Parathyroid adenoma (tissue), 2 donors: ENCODE results near the gene KRT3.

Source experiments
- H2AFZ ChIP-seq: fragments of 300-600 bp; sonication (generic); one replicate; pipeline ENCODE4 v1.7.0; 2017; ENCODE audit warnings: antibody characterized with exemption, mild to moderate bottlenecking
- H3K27ac ChIP-seq: fragments of 300-600 bp; sonication (generic); one replicate; pipeline ENCODE4 v1.7.0; 2017
- H3K27me3 ChIP-seq: fragments of 300-600 bp; sonication (generic); one replicate; pipeline ENCODE4 v1.7.0; 2017; ENCODE audit warnings: low read length; ENCODE audit not compliant: control insufficient read depth, insufficient read depth
- H3K36me3 ChIP-seq: fragments of 300-600 bp; sonication (generic); one replicate; pipeline ENCODE4 v1.7.0; 2017; ENCODE audit warnings: low read length; ENCODE audit not compliant: control insufficient read depth, insufficient read depth
- H3K4me1 ChIP-seq: fragments of 300-600 bp; sonication (generic); one replicate; pipeline ENCODE4 v1.7.0; 2017; ENCODE audit warnings: control low read depth
- H3K4me2 ChIP-seq: fragments of 300-600 bp; sonication (generic); one replicate; pipeline ENCODE4 v1.7.0; 2017; ENCODE audit warnings: low read length
- H3K4me3 ChIP-seq: fragments of 300-600 bp; sonication (generic); one replicate; pipeline ENCODE4 v1.7.0; 2017; ENCODE audit warnings: low read depth, low read length
- H3K79me2 ChIP-seq: fragments of 300-600 bp; sonication (generic); one replicate; pipeline ENCODE4 v1.7.0; 2017; ENCODE audit warnings: control low read depth
- H3K9ac ChIP-seq: fragments of 300-600 bp; sonication (generic); one replicate; pipeline ENCODE4 v1.7.0; 2017; ENCODE audit warnings: mild to moderate bottlenecking
- H3K9me3 ChIP-seq: fragments of 300-600 bp; sonication (generic); one replicate; pipeline ENCODE4 v1.7.0; 2017; ENCODE audit warnings: low read length; ENCODE audit not compliant: control insufficient read depth
- TF ChIP-seq, protein P1 (sequence below): fragments of 300-600 bp; sonication (generic); IDR thresholded peaks from one replicate; pipeline ENCODE4 v1.7.0; 2017; ENCODE audit warnings: antibody characterized with exemption, mild to moderate bottlenecking
- donor health status: primary hyperparathyroidism.

Gene KRT3

DNA sequence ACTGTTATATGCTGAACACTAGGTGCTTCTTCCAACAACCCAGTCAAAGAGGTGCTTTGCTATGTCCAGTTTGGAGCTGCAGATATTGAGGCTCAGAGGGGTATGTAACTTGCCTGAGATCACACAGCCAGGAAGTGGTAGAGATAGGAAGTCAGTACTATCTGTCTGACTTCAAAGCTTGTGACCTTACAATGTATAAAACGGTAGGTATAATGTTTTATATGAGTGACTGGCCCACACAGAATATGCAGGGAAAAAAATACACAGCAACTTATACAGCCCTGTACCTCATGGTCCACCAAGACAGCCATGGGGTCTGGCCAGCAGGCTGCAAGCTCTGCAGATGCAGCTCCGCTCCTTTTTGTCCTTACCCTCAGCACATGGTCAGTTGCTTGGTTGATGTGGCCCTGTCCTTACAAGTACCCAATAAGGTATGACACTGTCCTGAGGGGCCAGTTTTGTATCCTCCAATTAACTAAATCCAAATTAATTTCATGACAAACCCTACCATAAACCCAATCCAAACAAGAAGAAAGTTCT lies 21.9 kb upstream of the KRT3 start:
- H3K9ac ChIP-seq, result no peak overlapping the region
- peaks cover 11% of the 10 kb centered on the region for H3K4me1 ChIP-seq
- TF ChIP-seq, protein P1, sequence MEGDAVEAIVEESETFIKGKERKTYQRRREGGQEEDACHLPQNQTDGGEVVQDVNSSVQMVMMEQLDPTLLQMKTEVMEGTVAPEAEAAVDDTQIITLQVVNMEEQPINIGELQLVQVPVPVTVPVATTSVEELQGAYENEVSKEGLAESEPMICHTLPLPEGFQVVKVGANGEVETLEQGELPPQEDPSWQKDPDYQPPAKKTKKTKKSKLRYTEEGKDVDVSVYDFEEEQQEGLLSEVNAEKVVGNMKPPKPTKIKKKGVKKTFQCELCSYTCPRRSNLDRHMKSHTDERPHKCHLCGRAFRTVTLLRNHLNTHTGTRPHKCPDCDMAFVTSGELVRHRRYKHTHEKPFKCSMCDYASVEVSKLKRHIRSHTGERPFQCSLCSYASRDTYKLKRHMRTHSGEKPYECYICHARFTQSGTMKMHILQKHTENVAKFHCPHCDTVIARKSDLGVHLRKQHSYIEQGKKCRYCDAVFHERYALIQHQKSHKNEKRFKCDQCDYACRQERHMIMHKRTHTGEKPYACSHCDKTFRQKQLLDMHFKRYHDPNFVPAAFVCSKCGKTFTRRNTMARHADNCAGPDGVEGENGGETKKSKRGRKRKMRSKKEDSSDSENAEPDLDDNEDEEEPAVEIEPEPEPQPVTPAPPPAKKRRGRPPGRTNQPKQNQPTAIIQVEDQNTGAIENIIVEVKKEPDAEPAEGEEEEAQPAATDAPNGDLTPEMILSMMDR, result no peak
- no peak overlapping the region for H2AFZ ChIP-seq
- no peaks in the 10 kb centered on the region for H3K36me3 ChIP-seq
- no peak overlapping the region for H3K27ac ChIP-seq
- H3K4me3 ChIP-seq, result no peak overlapping the region
- no peaks in the 10 kb centered on the region for H3K9me3 ChIP-seq
- H3K79me2 ChIP-seq, result no peaks in the 10 kb centered on the region
- no peak overlapping the region for H3K4me2 ChIP-seq
- no peaks in the 10 kb centered on the region for H3K27me3 ChIP-seq

DNA sequence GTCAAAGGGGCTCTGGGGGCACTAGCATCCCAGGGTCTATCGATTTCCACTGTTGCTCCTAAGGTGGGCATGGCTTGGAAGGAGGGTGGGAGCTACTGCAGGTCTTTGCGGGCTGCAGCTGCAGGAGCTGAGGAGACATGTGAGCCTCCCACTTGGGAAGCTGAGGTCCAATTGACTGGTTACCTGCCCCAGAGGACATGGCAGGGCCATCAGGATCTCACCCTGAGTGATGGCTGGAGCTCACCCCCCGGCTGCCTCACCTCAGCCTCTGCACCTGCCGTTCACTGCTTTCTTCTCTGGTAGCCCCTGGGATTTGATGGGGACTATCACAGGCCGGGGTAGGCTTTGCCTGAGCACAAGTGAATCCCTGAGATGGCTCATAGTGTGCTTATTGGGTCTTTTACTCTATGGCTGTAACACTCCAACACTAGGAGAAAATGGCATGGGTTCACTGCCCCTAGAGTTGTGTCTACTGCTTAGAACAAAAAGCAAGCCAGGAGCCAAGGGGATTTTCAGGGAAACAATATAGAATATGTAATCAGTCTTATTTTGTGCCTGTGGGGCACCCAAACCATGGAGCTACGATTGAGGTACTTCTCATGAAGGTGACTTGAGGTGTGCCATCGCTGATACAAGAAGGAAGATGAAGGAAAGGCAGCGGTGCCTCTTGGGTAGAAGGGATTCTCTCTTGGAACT lies 21.2 kb upstream of the KRT3 start:
- Histone ChIP-seq H3K36me3 (no peaks in the 10 kb centered on the region), H3K27ac (no peak overlapping the region), H3K4me3 (no peak overlapping the region), H3K9ac (no peak overlapping the region), H3K9me3 (no peaks in the 10 kb centered on the region), H3K27me3 (no peaks in the 10 kb centered on the region), H3K4me1 (peaks cover 10% of the 10 kb centered on the region), H3K79me2 (no peaks in the 10 kb centered on the region), H2AFZ (no peak overlapping the region), H3K4me2 (no peak overlapping the region)
- TF ChIP-seq, protein P1, result no peak

GRCh38 chr12:52815676-52816588 lies 20.0 kb upstream of the KRT3 start:
- H2AFZ ChIP-seq, result no peak overlapping the region
- H3K9ac ChIP-seq, result no peak overlapping the region
- no peaks in the 10 kb centered on the region for H3K79me2 ChIP-seq
- no peak overlapping the region for H3K27ac ChIP-seq
- no peak overlapping the region for H3K4me3 ChIP-seq
- TF ChIP-seq, protein P1, result no peak
- peaks cover 9% of the 10 kb centered on the region for H3K4me1 ChIP-seq
- no peaks in the 10 kb centered on the region for H3K36me3 ChIP-seq
- no peaks in the 10 kb centered on the region for H3K27me3 ChIP-seq
- H3K4me2 ChIP-seq, result no peak overlapping the region
- H3K9me3 ChIP-seq, result no peaks in the 10 kb centered on the region

DNA sequence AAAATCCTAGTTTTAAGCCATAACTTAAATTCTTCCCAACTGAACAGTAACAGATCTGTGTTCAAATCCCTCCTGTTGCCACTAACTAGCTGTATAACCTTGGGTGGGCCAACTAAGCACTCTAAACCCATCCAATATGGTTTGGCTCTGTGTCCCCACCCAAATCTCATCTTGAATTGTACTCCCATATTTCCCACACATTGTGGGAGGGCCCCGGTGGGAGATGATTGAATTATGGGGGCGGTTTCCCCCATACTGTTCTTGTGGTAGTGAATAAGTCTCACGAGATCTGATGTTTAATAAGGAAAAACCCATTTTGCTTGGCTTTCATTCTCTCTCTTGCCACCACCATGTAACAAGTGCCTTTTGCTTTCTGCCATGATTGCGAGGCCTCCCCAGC lies 19.2 kb upstream of the KRT3 start:
- no peaks in the 10 kb centered on the region for H3K9me3 ChIP-seq
- H3K4me2 ChIP-seq, result no peak overlapping the region
- H3K36me3 ChIP-seq, result no peaks in the 10 kb centered on the region
- H3K4me1 ChIP-seq, result peaks cover 9% of the 10 kb centered on the region
- H3K27me3 ChIP-seq, result no peaks in the 10 kb centered on the region
- TF ChIP-seq, protein P1, result no peak
- no peaks in the 10 kb centered on the region for H3K79me2 ChIP-seq
- no peak overlapping the region for H2AFZ ChIP-seq
- no peak overlapping the region for H3K9ac ChIP-seq
- H3K27ac ChIP-seq, result no peak overlapping the region
- H3K4me3 ChIP-seq, result no peak overlapping the region
